Tibial nerve (tissue), 4 donors: ENCODE results near the gene TRMT44. TPM values are rescaled to one million over a fixed set of nuclear protein-coding genes. Genes with fewer than 3 reads are reported as not detected.
"Not testable (repeated sequence)": the region's sequence is repeated elsewhere in the genome, so short reads cannot be mapped to it uniquely, and the experiment has no call there.

Experiments
- DNase-seq, 2 donors: peaks; one replicate each; pipeline ENCODE4 v3.0.0-alpha.2; 2019; ENCODE audit warnings: low spot score in 2 of 2
- H3K27ac ChIP-seq, 4 donors: fragments of 200-600 bp; sonication (generic) in 3 of 4; one replicate each; pipeline ENCODE4 v1.5.1; 2017 to 2019; ENCODE audit warnings: mild to moderate bottlenecking in 1 of 4
- H3K27me3 ChIP-seq, 2 donors: fragments of 200-600 bp; sonication (generic) in 1 of 2; one replicate each; pipeline versions ENCODE4 v1.5.1 to v1.6.0; 2017 to 2019
- H3K36me3 ChIP-seq, 3 donors: fragments of 200-600 bp; sonication (generic); one replicate each; pipeline ENCODE4 v1.5.1; 2018 to 2019
- H3K4me1 ChIP-seq, 4 donors: fragments of 200-600 bp; sonication (generic) in 3 of 4; one replicate each; pipeline ENCODE4 v1.5.1; 2017 to 2019
- H3K4me3 ChIP-seq, 4 donors: fragments of 200-600 bp; sonication (generic) in 3 of 4; one replicate each; pipeline ENCODE4 v1.5.1; 2017 to 2019; ENCODE audit warnings: mild to moderate bottlenecking in 1 of 4, moderate library complexity in 1 of 4
- H3K9me3 ChIP-seq, 4 donors: fragments of 200-600 bp; sonication (generic) in 3 of 4; one replicate each; pipeline ENCODE4 v1.5.1; 2017 to 2019
- CTCF ChIP-seq, 5 experiments: fragments of 200-600 bp in 3 of 5; fragments of 450-650 bp in 2 of 5; sonication (generic) in 3 of 5; IDR thresholded peaks; one replicate each; pipeline ENCODE4 v1.5.1; 2016 to 2019; ENCODE audit warnings: antibody characterized with exemption in 5 of 5, mild to moderate bottlenecking in 3 of 5, moderate library complexity in 2 of 5
- EP300 ChIP-seq, 2 donors: sonication (generic); formaldehyde crosslinking; IDR thresholded peaks; one replicate each; pipeline ENCODE4 v1.6.1; 2017; ENCODE audit warnings: antibody characterized with exemption in 2 of 2, mild to moderate bottlenecking in 1 of 2
- POLR2A ChIP-seq, 2 donors: fragments of 450-650 bp; IDR thresholded peaks; one replicate each; pipeline ENCODE4 v1.6.1; 2017; ENCODE audit warnings: antibody characterized with exemption in 2 of 2, mild to moderate bottlenecking in 2 of 2, moderate library complexity in 2 of 2
- WGBS, 2 donors: methylation state at CpG; one replicate each; pipeline ENCODE4 v1.1.5; 2018; 5-methylcytosine and 5-hydroxymethylcytosine counted together
- total RNA-seq, 4 donors: library from RNA; depleted of rRNA; stranded (reverse); fragments of >200 nt; gene quantifications; one replicate each; pipeline ENCODE4 v1.1.0, GENCODE V29; 2016

The TRMT44 gene
- total RNA-seq, 4 donors from 2014 or later: 24.5 to 71.4 (median 52.9) TPM

- Histone ChIP-seq H3K27me3 (no peaks in the 10 kb centered on the region), H3K27ac (no peak overlapping the region), H3K4me1 (peaks cover 0 to 15% (median 7%) of the 10 kb centered on the region in 4 donors), H3K4me3 (no peak overlapping the region), H3K9me3 (no peaks in the 10 kb centered on the region), H3K36me3 (peaks cover 0 to 52% (median 0%) of the 10 kb centered on the region in 3 donors)
- no peak for DNase-seq
- 94 to 95% methylated on average over 4 to 5 of the region's 8 CpGs for WGBS, 2 donors
- TF ChIP-seq CTCF (IDR thresholded peaks at IDR 0.05) (no peak), POLR2A (IDR thresholded peaks at IDR 0.05) (no peak), EP300 (IDR thresholded peaks at IDR 0.05) (no peak)
These were observed 37.1 kb downstream of the TRMT44 start for GRCh38 chr4:8477676-8478075.

- WGBS, 2 donors: 86 to 89% methylated on average over 9 of the region's 9 CpGs
- Histone ChIP-seq H3K4me1 (peaks cover 0 to 8% (median 4%) of the 10 kb centered on the region in 4 donors), H3K27me3 (no peaks in the 10 kb centered on the region), H3K9me3 (no peaks in the 10 kb centered on the region), H3K27ac (no peak overlapping the region), H3K36me3 (peaks cover 0 to 52% (median 0%) of the 10 kb centered on the region in 3 donors), H3K4me3 (no peak overlapping the region)
- TF ChIP-seq POLR2A (IDR thresholded peaks at IDR 0.05) (no peak), CTCF (IDR thresholded peaks at IDR 0.05) (no peak), EP300 (IDR thresholded peaks at IDR 0.05) (no peak)
- DNase-seq: no peak
These were observed 37.8 kb downstream of the TRMT44 start for GRCh38 chr4:8478371-8478770.

- TF ChIP-seq CTCF (IDR thresholded peaks at IDR 0.05) (no peak), EP300 (IDR thresholded peaks at IDR 0.05) (no peak), POLR2A (IDR thresholded peaks at IDR 0.05) (no peak)
- H3K27ac ChIP-seq: no peak overlapping the region
- peaks cover 0 to 52% (median 0%) of the 10 kb centered on the region in 3 donors for H3K36me3 ChIP-seq
- H3K4me1 ChIP-seq: peaks cover 0 to 1% (median under 1%) of the 10 kb centered on the region in 4 donors
- no peak overlapping the region for H3K4me3 ChIP-seq
- DNase-seq: no peak
- 75 to 76% methylated on average over 14 to 17 of the region's 24 CpGs for WGBS, 2 donors
- H3K27me3 ChIP-seq: no peaks in the 10 kb centered on the region
- H3K9me3 ChIP-seq: no peaks in the 10 kb centered on the region
These were observed 38.5 kb downstream of the TRMT44 start for GRCh38 chr4:8478801-8479744.

GRCh38 chr4:8480221-8480620 is 39.6 kb downstream of the TRMT44 start:
- DNase-seq: no peak
- H3K27me3 ChIP-seq: no peaks in the 10 kb centered on the region
- no peaks in the 10 kb centered on the region for H3K9me3 ChIP-seq
- WGBS, 2 donors: 87 to 90% methylated on average over 11 of the region's 11 CpGs
- no peak overlapping the region for H3K27ac ChIP-seq
- TF ChIP-seq EP300 (IDR thresholded peaks at IDR 0.05): no peak
- no peak for TF ChIP-seq CTCF (IDR thresholded peaks at IDR 0.05)
- TF ChIP-seq POLR2A (IDR thresholded peaks at IDR 0.05): no peak
- H3K4me3 ChIP-seq: no peak overlapping the region
- no peaks in the 10 kb centered on the region for H3K4me1 ChIP-seq
- H3K36me3 ChIP-seq: peaks cover 0 to 44% (median 0%) of the 10 kb centered on the region in 3 donors

GRCh38 chr4:8486643-8487042 is 46.1 kb downstream of the TRMT44 start:
- not testable (repeated sequence) for H3K4me1 ChIP-seq, H3K4me3 ChIP-seq, H3K9me3 ChIP-seq, H3K36me3 ChIP-seq, H3K27me3 ChIP-seq, DNase-seq, H3K27ac ChIP-seq
- 49 to 54% methylated on average over 9 of the region's 9 CpGs for WGBS, 2 donors
